GM18868 (cell line): Measurements from ENCODE around the gene ACHE.
A peak's percentile ranks its signal among the peaks of the same experiment; 100 is the strongest.

ENCODE experiments used
- ATAC-seq: cut with Tn5 transposase; IDR thresholded peaks from one replicate; pipeline ENCODE4 v1.9.1; 2021; ENCODE audit warnings: mild to moderate bottlenecking, moderate library complexity; ENCODE audit not compliant: unreplicated experiment

The ACHE gene

DNA sequence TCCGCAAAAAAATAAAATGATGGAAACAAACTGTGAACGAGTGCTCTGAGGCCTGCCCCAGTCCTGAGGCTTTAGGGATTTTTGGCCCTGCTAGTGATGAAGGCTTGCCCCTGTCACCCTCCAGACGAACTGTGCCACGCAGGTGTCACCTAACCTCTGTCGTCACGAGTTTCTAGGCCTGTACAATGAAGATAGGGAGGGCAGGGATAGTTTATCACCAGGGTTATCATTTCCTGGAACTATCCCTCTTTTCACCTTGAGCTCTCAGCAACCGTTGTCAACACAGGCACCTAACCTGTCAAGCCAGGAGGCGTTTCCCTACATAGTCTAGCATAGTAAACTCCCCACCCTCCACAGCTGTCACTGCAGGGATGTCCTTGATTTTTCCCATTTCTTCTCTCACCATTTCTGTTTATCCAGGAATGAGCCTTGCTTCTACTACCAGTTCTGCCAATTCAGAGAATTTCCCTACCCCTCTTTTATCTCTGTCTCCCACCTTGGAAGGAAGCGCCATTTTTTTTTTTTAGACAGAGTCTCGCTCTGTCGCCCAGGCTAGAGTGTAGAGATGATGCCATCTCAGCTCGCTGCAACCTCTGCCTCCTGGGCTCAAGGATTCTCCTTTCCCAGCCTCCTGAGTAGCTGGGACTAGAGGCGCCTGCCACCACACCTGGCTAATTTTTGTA is 2.2 kb upstream of the ACHE start:
- ATAC-seq = no peak

DNA sequence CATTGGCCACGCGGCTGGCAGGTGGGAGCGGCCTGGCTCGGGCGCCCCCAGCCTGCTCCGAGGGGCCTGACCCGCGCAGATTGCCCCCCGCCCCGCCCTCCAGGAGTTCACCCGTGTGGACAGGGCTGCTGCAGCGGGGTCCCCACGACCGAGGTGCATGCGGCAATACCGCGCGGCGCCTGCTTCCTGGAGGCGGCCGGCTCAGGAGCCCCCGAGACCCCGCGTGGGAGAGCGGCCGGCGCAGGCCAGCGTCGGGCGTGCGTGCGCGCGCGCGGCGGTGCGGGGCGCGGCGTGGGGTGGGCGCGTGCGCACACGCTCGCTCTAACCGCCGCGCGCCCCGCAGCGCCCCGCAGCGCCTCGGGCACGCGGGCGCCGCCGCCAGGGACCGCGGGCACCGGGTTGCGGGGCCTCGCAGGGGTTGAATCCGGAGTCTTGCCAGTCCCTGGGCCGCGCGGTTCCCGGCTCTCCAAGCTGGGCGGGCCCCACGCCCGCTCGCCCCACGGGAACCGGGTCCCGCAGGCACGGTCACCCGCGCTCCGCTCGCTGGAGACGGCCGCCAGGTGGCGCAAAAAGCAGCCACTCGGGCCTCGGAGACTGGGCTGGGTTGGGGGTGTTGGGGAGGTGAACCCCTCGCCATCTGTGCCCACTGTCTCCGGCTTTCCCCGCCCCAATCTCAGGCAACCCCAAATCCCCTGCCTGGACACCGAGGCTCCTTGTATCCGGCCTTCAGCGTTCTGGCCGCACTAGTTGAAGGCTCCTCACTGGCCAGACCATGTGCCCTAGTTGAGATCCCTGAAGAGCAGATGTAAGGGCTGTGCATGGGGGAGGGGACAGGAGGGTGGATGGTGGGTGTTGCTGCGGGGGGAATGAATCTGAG is 1.3 kb upstream of the ACHE start:
- ATAC-seq = no peak

DNA sequence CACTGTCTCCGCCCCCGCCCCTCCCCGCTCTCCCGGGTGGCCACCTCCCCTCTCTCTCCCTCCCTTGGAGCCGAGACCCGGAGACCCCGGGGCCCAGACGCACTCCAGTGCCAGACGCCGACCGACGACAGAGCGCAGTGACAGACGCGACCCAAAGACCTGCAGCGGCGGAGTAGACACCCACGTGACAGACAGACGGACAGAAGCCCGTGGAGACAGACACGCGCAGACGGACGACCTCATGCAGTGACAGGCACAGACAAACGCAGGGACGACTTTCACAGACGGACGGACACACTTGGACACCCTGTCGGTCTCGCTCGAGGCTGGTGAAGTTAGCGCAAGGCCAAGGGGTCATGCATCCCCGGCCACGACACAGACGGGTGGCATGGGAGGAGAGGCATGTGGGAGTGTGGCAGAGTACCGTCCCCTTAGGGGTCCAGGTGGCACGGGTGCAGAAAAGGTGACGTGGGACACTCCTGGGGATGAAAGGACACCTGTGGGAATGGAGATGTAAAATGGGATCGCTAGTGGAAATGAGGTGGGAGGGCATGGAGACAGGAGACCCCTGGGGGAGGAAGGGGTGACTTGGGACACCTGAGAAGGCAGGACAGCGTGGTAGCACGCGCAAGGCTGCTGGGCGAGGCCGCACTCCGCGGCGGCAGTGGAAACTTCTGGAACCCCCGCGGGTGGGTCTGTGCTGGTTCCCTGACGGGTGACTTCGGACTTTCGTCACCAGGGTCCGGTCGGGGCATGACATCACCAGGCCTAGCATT is 456 bp upstream of the ACHE start:
- ATAC-seq = no peak

DNA sequence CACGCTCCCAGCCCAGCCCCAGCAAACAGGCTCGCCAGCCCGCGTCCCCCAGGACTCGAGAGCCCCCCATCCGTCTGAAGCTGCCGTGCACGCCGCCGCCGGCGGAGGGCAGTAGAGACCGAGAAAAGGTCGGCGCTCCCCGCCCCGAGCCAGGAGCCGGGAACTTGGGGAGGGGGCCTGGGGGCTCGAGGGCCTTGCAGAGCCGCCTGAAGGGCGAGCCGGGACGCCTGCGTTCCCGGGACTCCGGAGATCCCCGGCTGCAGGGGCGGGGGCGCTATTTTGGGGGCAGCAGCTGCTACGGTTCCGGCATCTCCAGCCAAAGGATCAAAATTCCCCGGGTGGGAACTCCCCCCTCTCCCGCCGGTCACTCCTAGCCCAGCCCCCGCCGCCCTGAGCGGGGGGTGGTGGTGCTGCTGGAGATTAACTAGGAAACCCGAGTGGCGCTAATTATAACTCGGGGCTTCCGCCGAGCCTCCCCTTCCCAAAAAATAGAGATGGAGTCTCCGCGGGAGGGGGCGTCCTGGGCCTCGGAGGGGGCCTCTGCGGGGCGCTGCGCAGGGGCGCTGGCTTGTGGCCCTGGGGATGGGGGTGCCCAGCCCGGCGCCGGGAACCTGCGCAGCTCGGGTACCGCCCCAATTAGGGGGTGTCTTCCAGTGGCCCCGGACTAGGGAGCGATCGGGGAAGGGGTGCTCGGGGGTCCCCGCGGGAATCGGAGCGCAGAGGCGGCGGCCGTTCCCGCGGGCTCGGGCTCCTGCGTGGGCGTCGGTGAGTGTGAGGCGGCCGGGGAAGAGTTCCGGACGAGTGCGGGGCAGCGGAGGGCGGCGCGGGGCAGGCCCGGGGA is 608 bp downstream of the ACHE start:
- no peak for ATAC-seq

DNA sequence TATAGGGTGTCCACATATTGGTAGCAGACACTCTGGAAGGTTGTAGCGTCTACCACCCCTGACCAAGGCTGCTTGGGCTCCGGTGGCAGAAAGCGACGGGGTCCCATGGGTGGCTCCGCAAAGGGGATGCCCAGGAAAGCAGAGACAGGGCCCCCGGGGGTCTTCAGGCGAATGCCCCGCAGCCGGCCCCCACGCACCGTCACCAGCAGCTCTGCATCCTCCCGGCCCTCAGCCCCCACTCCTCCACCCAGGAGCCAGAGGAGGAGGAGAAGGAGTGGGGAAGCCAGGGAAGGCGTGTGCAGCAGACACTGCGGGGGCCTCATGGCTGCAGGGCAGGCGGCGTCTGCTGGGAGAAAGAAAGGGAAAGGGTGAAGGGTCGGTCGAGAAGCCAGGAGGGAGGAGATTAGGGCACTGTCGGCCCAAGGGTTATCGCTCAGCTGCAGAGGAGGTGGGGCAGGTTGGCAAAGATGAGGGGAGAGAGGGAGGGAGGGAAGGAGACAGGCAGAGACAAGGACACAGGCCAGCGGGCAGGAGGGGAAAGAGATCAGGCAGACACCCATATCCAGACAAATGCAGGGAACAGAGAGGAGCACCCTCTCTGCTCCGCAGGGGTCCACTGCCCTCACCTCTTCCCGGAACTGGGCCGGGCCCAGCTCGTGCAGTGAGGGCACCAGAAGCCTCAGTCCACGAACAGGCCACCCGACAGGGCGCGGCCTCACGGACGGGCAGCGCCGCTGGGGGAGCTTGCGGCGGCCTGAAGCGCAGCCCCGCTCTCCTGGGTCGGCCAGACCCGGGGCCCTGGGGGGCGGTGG is 1.6 kb downstream of the ACHE start:
- no peak for ATAC-seq

DNA sequence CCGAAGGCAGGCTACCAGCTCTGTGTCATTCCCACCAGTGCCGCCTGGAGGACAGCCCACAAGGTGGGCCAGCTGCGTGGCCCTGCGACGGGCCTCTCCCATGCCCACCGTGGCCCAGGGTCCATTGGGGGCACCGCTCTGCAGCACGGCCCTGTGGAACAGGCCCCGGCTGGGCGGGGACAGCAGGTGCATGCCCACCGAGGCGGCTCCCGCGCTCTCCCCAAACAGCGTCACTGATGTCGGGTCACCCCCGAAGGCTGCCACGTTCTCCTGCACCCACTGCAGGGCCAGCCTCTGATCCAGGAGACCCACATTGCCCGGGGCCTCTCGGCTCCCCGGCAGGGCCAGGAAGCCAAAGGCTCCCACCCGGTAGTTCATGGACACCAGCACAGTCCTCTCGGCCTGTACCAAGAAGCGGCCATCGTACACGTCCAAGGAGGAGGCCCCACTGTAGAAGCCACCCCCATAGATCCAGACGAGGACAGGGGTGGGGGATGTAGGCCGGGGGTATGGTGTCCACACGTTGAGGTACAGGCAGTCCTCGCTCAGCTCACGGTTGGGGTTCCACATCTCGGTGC is 2.3 kb downstream of the ACHE start:
- no peak for ATAC-seq

DNA sequence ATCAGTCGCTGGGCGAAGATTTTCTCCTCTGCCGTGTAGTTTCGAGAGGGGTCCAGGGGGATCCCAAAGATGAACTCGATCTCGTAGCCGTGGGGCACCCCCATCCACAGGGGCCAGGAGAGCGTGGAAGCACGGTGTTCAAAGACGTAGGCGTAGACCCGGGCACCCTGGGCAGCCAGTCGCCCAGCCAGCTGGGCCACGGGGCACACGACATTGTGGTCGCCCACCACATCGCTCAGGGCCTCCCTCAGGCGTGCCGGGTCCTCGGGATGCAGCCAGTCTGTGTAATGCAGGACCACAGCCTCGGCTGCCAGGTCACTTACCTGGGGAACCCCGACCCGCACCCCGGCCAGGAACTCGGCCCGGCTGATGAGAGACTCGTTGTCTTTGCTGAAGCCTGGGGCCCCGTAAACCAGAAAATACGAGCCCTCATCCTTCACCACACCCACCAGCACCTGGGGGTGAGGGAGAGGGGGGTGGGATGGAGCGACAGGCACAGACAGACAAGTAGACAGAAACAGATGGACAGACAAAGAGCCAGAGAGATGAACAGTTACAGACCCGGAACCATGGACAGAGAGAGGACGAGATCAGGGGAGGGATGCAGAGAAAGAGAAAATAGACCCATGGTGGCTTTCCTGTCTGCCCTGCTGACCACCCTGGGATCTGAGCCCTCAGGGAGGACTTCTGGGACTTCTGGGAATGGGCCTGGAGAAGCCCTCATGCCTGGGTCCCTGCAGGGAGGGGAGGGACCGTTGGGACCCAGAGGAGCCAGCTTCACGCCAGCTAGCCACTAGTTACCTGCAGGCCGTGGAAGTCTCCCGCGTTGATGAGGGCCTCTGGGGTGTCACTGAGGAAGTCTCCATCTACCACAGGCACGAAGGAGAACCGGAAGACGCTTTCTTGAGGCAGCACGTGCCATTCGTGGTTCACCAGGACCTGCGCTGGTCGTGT is 3.0 kb downstream of the ACHE start:
- no peak for ATAC-seq

DNA sequence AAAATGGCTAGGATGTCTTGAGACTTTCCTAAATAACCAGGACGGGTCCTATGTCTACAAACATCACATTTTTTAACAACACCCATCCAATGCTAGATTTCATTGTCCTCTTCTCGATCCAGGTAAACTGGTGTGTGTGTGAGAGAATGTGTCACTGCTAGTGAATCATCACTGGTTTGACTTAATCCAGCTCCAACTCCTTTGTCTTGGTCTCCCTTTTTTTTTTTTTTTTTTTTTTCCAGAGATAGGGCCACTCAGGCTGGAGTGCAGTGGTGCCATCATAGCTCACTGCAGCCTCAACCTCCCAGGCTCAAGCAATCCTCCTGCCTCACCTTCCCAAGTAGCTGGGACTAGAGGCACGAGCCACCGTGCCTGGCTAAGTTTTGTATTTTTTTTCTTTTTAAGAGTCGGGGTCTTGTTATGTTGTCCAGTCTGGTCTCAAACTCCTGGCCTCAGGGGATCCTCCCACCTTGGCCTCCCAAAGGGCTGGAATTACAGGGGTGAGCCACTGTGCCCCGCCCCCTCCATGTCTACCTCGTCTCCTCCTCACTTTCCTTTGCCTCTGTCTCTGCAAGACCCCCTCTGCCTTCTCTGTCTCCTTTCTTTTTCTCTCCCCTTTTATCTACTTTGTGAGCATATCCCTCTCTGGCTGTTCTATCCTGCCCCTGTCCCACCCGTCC is 4.0 kb downstream of the ACHE start:
- no peak for ATAC-seq

DNA sequence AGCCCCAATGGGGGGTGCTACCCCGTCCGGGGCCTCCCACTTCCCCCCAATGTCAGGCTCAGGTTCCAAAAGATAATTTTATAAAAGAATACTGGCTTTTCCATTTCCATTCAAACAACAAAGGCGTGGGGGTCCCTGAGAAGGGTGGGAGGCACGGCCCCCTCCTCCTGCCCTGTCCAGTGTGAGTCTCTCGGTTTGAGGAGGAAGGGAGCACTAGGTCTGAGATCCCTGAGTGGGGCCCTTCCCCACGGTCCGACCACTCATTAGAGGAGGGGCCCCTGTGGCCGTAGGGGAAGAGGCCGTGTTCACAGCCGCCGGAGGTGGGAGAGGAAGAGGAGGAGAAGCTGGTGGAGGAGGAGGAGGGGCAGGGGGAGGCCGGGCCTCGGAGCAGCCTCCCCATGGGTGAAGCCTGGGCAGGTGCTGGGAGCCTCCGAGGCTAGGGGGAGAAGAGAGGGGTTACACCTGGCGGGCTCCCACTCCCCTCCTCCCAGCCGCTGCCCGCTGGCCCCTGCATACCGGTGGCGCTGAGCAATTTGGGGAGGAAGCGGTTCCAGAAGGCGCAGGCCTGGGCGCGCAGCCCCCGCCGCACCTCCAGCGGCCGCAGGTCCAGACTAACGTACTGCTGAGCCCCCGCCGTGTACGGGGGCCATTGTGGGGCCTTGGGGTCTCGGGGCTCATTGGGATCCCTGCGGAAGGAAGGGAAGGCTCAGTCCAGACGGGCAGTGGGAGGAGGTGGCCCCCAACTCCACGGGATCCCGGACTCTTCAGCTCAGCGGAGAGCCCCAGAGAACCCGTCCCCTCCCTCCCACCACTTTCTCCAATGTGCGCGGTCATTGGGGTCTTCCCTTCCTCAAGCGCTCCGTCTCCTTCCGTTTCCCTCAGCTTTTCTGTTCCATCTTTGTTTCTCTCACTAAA is 4.8 kb downstream of the ACHE start:
- ATAC-seq = no peak

DNA sequence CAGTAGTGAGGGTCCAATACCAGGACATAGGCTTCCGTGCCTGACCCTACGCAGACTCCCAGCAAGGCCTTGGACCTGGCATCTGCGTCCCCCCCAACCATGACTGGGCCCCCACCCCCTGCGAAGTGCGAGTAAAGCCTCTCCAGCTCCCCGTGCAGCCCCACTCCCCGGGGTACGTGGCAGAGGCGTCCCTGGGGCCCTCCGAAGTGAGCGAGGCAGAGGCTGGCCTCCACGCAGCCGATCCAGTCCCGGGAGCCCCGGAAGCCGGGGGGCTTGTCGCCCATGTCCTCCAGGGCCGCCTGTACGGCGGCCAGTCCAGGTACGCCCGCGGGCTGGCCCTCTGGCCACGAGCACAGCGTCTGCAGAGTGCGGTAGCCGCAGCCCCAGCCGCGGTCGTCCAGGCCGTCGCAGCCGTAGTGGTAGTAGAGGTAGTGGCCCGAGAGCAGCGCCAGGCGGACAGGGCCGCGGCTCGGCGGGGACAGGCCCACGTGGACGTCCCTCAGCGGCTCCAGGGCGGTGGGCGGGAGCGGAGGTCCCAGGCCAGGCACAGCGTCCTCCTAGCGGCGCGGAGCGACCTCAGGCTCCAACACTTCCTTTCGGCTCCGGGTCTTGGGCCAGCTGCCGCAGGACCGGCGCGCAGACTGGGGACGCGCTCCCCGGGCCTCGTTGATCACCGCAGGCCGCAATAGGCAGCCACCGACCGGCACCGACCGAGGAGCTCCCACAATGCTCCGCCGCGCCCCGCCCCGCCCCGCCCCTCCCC is 6.5 kb downstream of the ACHE start, which contains the start of gene UFSP1:
UFSP1 (minus strand) TSS at position 728 of the 763 bp plus-strand sequence; CDS start at position 284, 444 bp downstream.
- ATAC-seq = peak; percentile 25

DNA sequence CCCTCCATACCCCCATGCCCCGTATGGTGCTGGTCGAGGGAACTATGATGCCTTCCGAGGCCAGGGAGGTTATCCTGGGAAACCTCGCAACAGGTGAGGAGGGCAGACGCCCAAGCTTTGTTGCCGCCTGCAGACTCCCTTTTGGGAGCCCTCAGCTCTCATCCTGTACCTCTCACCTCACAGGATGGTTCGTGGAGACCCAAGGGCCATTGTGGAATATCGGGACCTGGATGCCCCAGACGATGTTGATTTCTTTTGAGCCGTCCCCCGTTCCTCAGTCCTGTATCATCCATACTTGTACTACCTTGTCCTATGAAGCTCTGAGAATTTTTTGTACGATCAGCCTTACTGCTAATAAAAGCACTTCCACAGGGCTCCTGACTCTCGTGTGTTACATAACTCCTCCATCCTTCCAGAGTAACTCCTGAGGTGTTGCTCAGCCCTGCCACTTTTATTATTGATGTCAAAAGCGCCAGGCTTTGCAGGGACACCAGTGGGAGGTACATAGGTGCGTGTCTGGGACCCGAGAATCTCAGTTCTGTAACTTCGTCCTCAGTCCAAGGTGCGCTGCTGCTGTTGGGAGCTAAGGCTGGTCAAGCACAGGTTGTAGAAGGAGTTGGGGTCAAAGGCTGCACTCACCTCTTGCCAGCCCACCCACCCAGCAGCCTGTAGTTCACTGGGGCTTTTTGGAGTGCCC is 7.2 kb downstream of the ACHE start:
- ATAC-seq = no peak

DNA sequence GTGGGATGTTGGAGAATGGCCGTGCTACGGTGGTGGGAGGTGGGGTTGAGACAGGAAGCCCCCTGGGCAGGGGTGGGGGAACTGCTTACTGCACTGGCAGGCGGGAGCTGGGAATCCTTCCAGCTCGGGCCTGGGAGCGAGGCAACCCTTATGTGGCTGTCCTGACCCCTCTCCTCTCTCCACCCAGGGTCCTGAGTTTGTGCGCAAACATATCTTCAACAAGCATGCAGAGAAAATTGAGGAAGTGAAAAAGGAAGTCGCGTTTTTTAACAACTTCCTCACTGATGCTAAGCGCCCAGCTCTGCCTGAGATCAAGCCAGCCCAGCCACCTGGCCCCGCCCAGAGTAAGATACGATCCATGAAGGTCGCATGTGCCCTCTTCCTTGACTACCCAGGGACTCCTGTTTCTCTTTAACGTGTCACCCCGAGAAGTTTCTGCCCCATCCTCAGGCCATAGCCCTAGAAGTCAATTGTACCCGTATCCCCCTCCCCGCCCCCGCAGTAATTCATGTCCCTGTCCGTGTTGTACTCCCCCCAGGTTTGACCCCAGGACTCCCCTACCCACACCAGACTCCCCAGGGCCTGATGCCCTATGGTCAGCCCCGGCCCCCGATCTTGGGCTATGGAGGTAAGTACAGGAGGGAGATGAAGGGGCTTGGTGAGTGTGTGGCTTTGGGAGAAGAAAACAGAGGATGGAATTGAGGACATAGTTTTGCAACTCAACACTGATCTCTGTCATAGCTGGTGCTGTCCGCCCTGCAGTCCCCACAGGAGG is 8.0 kb downstream of the ACHE start:
- no peak for ATAC-seq

DNA sequence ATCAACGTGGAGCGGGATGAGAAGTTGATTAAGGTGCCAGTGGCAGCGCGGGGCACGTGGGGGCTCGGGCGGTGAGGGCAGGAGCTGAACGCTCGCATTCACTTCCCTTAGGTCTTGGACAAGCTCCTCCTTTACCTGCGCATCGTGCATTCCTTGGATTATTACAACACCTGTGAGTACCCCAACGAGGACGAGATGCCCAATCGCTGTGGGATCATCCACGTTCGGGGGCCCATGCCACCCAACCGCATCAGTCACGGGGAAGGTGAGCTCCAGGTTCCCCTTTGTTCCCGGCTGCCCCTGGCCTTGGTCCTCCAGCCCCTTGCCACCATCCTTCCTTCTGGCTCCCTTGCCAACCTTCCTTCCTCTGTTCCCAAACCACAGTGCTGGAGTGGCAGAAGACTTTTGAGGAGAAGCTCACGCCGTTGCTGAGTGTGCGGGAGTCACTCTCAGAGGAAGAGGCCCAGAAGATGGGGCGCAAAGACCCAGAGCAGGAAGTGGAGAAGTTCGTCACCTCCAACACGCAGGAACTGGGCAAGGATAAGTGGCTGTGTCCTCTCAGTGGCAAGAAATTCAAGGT is 8.7 kb downstream of the ACHE start:
- no peak for ATAC-seq
